SK-N-MC (cell line): ENCODE results near the gene UBXN4.

Experiments used
- EZH2 ChIP-seq: fragments of 200-600 bp; sonication (generic); IDR thresholded peaks from one replicate; pipeline ENCODE4 v1.6.1; 2017; ENCODE audit warnings: antibody characterized with exemption
- POLR2AphosphoS5 ChIP-seq: IDR thresholded peaks from 2 replicates; pipeline ENCODE4 v1.6.1; 2012; ENCODE audit warnings: mild to moderate bottlenecking, low read depth, low read length, borderline replicate concordance

DNA sequence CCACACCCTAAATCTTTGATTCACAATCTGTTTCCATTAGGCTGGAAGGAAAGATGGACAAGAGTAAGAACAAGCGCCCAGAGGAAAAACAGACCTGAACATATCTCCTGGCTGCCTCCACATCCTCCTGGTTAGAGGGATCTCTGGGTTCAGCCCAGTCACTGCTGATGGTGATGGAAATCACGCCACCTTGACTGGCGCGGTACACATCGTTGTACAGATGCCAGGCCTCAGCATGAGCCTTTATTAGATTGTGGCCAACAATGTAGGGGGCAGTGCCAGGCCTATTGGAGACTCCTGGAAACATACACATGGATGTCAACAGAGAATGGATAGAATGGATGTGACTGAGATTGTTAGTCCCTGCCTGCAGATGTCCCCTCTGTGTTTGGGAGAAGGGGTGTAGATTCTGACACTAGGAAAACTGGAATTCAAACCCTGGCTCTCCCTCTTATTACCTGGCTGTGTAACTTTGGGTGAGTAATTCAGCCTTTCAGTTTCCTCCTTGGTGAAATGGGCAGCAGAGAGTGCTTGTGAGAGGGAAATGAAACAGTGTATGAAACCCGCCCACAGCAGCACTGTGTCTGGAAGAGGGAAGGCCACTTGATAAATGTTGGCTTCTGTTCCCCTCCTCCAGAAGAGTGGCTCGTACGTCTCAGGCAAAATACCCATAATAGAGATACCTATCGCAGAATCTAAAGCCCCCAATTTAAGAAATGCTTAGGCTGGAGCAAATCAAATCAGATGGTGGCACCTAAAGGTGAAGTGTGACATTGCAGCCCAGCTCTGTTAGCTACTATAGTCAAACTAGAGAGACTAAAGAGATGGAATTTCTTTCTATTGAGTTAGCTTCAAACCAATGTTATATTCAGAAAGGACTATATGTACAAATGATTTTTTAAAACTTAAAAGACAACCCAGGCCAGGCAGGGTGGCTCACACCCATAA is 59.1 kb downstream of the UBXN4 start:
- TF ChIP-seq POLR2AphosphoS5 = no peak
- TF ChIP-seq EZH2 = no peak
